Measurements from ENCODE around the gene MAOB.

- no peak for TF ChIP-seq CTCF (IDR thresholded peaks at IDR 0.05)
- no peak for TF ChIP-seq EZH2 (IDR thresholded peaks at IDR 0.05; ENCODE audit: borderline replicate concordance, insufficient read depth, low read depth, low read length, poor library complexity, severe bottlenecking)
Observed at GRCh38 chrX:43880425-43880824, 1.8 kb downstream of the MAOB start.

All from B cell (primary cell).